GM13977 (cell line): Measurements from ENCODE around the gene LIG4.

ENCODE experiments used
- DNase-seq: peaks from one replicate; pipeline ENCODE4 v3.0.0; 2012; ENCODE audit warnings: low spot score
- CTCF ChIP-seq: IDR thresholded peaks from 2 replicates; pipeline ENCODE4 v1.5.1; 2012; ENCODE audit warnings: mild to moderate bottlenecking, control low read depth; ENCODE audit not compliant: insufficient read depth; ENCODE audit errors: extremely low read depth, missing control alignments
- in situ Hi-C: fragments of 300-500 bp; cut with MboI; formaldehyde crosslinking; loops from one replicate; pipeline ENCODE4 v1.12.0; 2022; ENCODE audit warnings: low sequenced_read_pairs, low pct_unique_long_range_greater_than_20kb, mixed read lengths, inconsistent platforms; ENCODE audit not compliant: unreplicated experiment

Gene LIG4

GRCh38 chr13:108214441-108215271, 680 bp downstream of the LIG4 start:
- no peak for DNase-seq
- in situ Hi-C loops, result no loop called here
- no peak for TF ChIP-seq CTCF

GRCh38 chr13:108213946-108214345, 1.4 kb downstream of the LIG4 start:
- no peak for TF ChIP-seq CTCF
- in situ Hi-C loops, result no loop called here
- DNase-seq, result no peak

- in situ Hi-C loops, result no loop called here
- TF ChIP-seq CTCF, result no peak
- DNase-seq, result no peak
Observed at GRCh38 chr13:108212886-108213285, 2.5 kb downstream of the LIG4 start.

GRCh38 chr13:108210551-108210950, 4.8 kb downstream of the LIG4 start:
- in situ Hi-C loops, result no loop called here
- no peak for TF ChIP-seq CTCF
- no peak for DNase-seq

GRCh38 chr13:108200781-108201398, 14.4 kb downstream of the LIG4 start:
- DNase-seq, result no peak
- no peak for TF ChIP-seq CTCF
- in situ Hi-C loops, result no loop called here

GRCh38 chr13:108195861-108196260, 19.5 kb downstream of the LIG4 start:
- in situ Hi-C loops, result no loop called here
- TF ChIP-seq CTCF, result no peak
- no peak for DNase-seq
